HCT116 (cell line): ENCODE results near the gene B3GALT5. TPM values are rescaled to one million over a fixed set of nuclear protein-coding genes. Genes with fewer than 3 reads are reported as not detected.

Experiments
- ATAC-seq: fragments of 200-7000 bp; cut with Tn5 transposase; 2 replicates; pipeline ENCODE4 v1.9.1; 2020; ENCODE audit warnings: mild to moderate bottlenecking, moderate library complexity
- BruUV-seq: library from RNA; stranded (reverse); fragments of 400-500 nt; replicated peaks from 2 replicates; lab custom pipeline; 2021; lab: Mats Ljungman, UMichigan
- CTCF ChIA-PET: fragments of 300-600 bp; sonication (Branson Sonifier 250); formaldehyde crosslinking; loops from one replicate; lab custom pipeline; 2021; ENCODE audit warnings: antibody characterized with exemption; lab: Charles Lee
- POLR2A ChIA-PET: fragments of 300-600, 350-600 bp; sonication (Branson Sonifier 250); formaldehyde crosslinking; loops from one replicate; lab custom pipeline; 2021; ENCODE audit warnings: antibody characterized with exemption; lab: Charles Lee
- RAD21 ChIA-PET, 2 experiments: fragments of 300-600 bp; sonication (Branson Sonifier 250); formaldehyde crosslinking; loops; one replicate each; lab custom pipeline; 2023; ENCODE audit warnings: low total read pairs in 2 of 2; ENCODE audit not compliant: uncharacterized antibody in 2 of 2, unreplicated experiment in 2 of 2, low non-redundant PET in 1 of 2; lab: Charles Lee
- DNase-seq: peaks from one replicate; pipeline ENCODE4 v3.0.0-alpha.2; 2010; ENCODE audit warnings: low read depth, low spot score
- H2AFZ ChIP-seq: fragments of 200-600 bp; shearing (Covaris generic), sonication (generic); 2 replicates; pipeline ENCODE4 v1.6.1; 2017; ENCODE audit warnings: low read depth, mixed run types, mixed read lengths, antibody characterized with exemption, low read length; ENCODE audit not compliant: poor library complexity, severe bottlenecking
- H3K27ac ChIP-seq: 2 replicates; pipeline ENCODE4 v1.5.1; 2012; ENCODE audit warnings: low read depth, low read length
- H3K27me3 ChIP-seq: fragments of 200-600 bp; sonication (generic); 2 replicates; pipeline ENCODE4 v1.6.1; 2016; ENCODE audit warnings: mixed run types, low read length, mixed read lengths; ENCODE audit not compliant: insufficient read depth
- H3K36me3 ChIP-seq, 2 experiments: fragments of 200-500 bp in 1 of 2; fragments of 200-600 bp in 1 of 2; sonication (Bioruptor generic) in 1 of 2; sonication (generic) in 1 of 2; 2 replicates each; pipeline versions ENCODE4 v1.5.1 to v1.6.1; 2014 to 2016; ENCODE audit warnings: low read length in 2 of 2, inconsistent platforms in 1 of 2, mixed read lengths in 1 of 2, mixed run types in 1 of 2; ENCODE audit not compliant: insufficient read depth in 2 of 2, control insufficient read depth in 1 of 2
- H3K4me1 ChIP-seq, 2 experiments: fragments of 200-600 bp in 1 of 2; sonication (generic) in 1 of 2; 2 replicates each; pipeline versions ENCODE4 v1.5.1 to v1.6.1; 2012 to 2017; ENCODE audit warnings: low read length in 2 of 2, inconsistent platforms in 1 of 2, mild to moderate bottlenecking in 1 of 2, mixed read lengths in 1 of 2, mixed run types in 1 of 2, moderate library complexity in 1 of 2; ENCODE audit not compliant: insufficient read depth in 2 of 2, control insufficient read depth in 1 of 2
- H3K4me2 ChIP-seq: fragments of 200-600 bp; sonication (generic); 2 replicates; pipeline ENCODE4 v1.6.1; 2017; ENCODE audit warnings: mixed run types, low read length, mixed read lengths
- H3K4me3 ChIP-seq, 2 experiments: fragments of 200-600 bp in 1 of 2; sonication (generic) in 1 of 2; replicated peaks in 1 of 2; 2 replicates each; pipeline ENCODE4 v1.5.1; 2011 to 2016; ENCODE audit warnings: low read length in 2 of 2, control low read depth in 1 of 2, low read depth in 1 of 2, mild to moderate bottlenecking in 1 of 2, mixed read lengths in 1 of 2, mixed run types in 1 of 2
- H3K79me2 ChIP-seq: fragments of 200-600 bp; sonication (generic); 2 replicates; pipeline ENCODE4 v1.6.1; 2017; ENCODE audit warnings: mild to moderate bottlenecking, mixed run types, low read length, moderate library complexity, mixed read lengths; ENCODE audit not compliant: insufficient read depth
- H3K9ac ChIP-seq: fragments of 200-600 bp; sonication (generic); 2 replicates; pipeline ENCODE4 v1.6.1; 2016; ENCODE audit warnings: low read length, mixed read lengths
- H3K9me2 ChIP-seq: fragments of 200-600 bp; sonication (generic), shearing (Covaris generic); 2 replicates; pipeline ENCODE4 v1.6.1; 2017; ENCODE audit warnings: mixed run types, mild to moderate bottlenecking, moderate library complexity; ENCODE audit not compliant: insufficient read depth
- H3K9me3 ChIP-seq, 2 experiments: fragments of 200-500 bp in 1 of 2; fragments of 200-600 bp in 1 of 2; sonication (Bioruptor generic) in 1 of 2; sonication (generic) in 1 of 2; 2 replicates each; pipeline ENCODE4 v1.6.1; 2014 to 2017; ENCODE audit warnings: low read length in 2 of 2, mixed read lengths in 2 of 2, inconsistent platforms in 1 of 2, low read depth in 1 of 2, mild to moderate bottlenecking in 1 of 2, mixed run types in 1 of 2, moderate library complexity in 1 of 2; ENCODE audit not compliant: control insufficient read depth in 1 of 2, insufficient read depth in 1 of 2
- H4K20me1 ChIP-seq: fragments of 200-600 bp; sonication (generic), shearing (Covaris generic); 2 replicates; pipeline ENCODE4 v1.6.1; 2017; ENCODE audit warnings: mixed run types, mild to moderate bottlenecking, moderate library complexity; ENCODE audit not compliant: insufficient read depth
- ATF3 ChIP-seq: IDR thresholded peaks from 2 replicates; pipeline ENCODE4 v1.6.1; 2012
- ELF1 ChIP-seq: IDR thresholded peaks from 2 replicates; pipeline ENCODE4 v1.6.1; 2012; ENCODE audit warnings: low read depth, borderline replicate concordance
- EZH2phosphoT487 ChIP-seq: fragments of 200-600 bp; IDR thresholded peaks from 2 replicates; pipeline ENCODE4 v1.6.1; 2018; ENCODE audit warnings: antibody characterized with exemption, borderline replicate concordance
- FOSL1 ChIP-seq: IDR thresholded peaks from 2 replicates; pipeline ENCODE4 v1.6.1; 2012; ENCODE audit warnings: low read depth
- JUND ChIP-seq: IDR thresholded peaks from 2 replicates; pipeline ENCODE4 v1.6.1; 2012
- POLR2A ChIP-seq: IDR thresholded peaks from 2 replicates; pipeline ENCODE4 v1.7.0; 2011; ENCODE audit warnings: borderline replicate concordance; ENCODE audit not compliant: insufficient read depth, insufficient read length; ENCODE audit errors: extremely low read depth
- SP1 ChIP-seq: IDR thresholded peaks from 2 replicates; pipeline ENCODE4 v1.6.1; 2012; ENCODE audit warnings: low read depth
- ZBTB33 ChIP-seq: IDR thresholded peaks from 2 replicates; pipeline ENCODE4 v1.6.1; 2011; ENCODE audit warnings: mild to moderate bottlenecking, low read length, moderate library complexity; ENCODE audit not compliant: insufficient replicate concordance; ENCODE audit errors: extremely low read depth
- intact Hi-C: fragments of 100-400 bp; cut with micrococcal nuclease; formaldehyde crosslinking; loops from 2 replicates; pipeline ENCODE4 v1.10.0; 2022
- total RNA-seq: library from RNA; stranded (reverse); gene quantifications from one replicate; pipeline ENCODE4 v1.2.1, GENCODE V29; 2021; ENCODE audit not compliant: unreplicated experiment

The B3GALT5 gene
- total RNA-seq, 1 experiment from 2014 or later: 1.2 TPM

GRCh38 chr21:39661121-39661520 lies 48.4 kb downstream of the B3GALT5 start:
- BruUV-seq: no TSS peak

More at GRCh38 chr21:39661121-39661520, 48.4 kb downstream of the B3GALT5 start:
- no peak overlapping the region for H3K27ac ChIP-seq
- H3K4me3 ChIP-seq: no peak overlapping the region
- no peak overlapping the region for H3K9ac ChIP-seq
- H3K27me3 ChIP-seq: no peaks in the 10 kb centered on the region
- H3K9me3 ChIP-seq: no peaks in the 10 kb centered on the region
- H4K20me1 ChIP-seq: no peaks in the 10 kb centered on the region
- no peaks in the 10 kb centered on the region for H3K79me2 ChIP-seq
- peaks cover 0 to 9% of the 10 kb centered on the region in 2 experiments; a peak in 2 of 4 replicates for H3K4me1 ChIP-seq
- no peak overlapping the region for H2AFZ ChIP-seq
- ATAC-seq: no peak
- intact Hi-C loops: no loop called here
- DNase-seq: no peak
- ChIA-PET RAD21 (no interaction called here), POLR2A (no interaction called here), CTCF (no interaction called here)
- H3K4me2 ChIP-seq: no peak overlapping the region
- no peaks in the 10 kb centered on the region for H3K9me2 ChIP-seq
- H3K36me3 ChIP-seq: no peaks in the 10 kb centered on the region
- TF ChIP-seq EZH2phosphoT487 (no peak), FOSL1 (no peak), ZBTB33 (no peak), ATF3 (no peak), JUND (no peak), POLR2A (no peak), SP1 (no peak), ELF1 (no peak)
